AG09319 (cell line): ENCODE data around the gene MMS22L.

Experiments used
- DNase-seq: peaks from one replicate; pipeline ENCODE4 v3.0.0-alpha.2; 2010; ENCODE audit warnings: low read depth; ENCODE audit errors: extremely low read depth
- CTCF ChIP-seq: IDR thresholded peaks from 2 replicates; pipeline ENCODE4 v1.5.1; 2011; ENCODE audit warnings: low read depth, mild to moderate bottlenecking, inconsistent platforms, low read length, moderate library complexity

MMS22L gene

GRCh38 chr6:97240222-97240621, 42.8 kb downstream of the MMS22L start:
- TF ChIP-seq CTCF = no peak
- no peak for DNase-seq

GRCh38 chr6:97231911-97232310, 51.1 kb downstream of the MMS22L start:
- DNase-seq = no peak
- TF ChIP-seq CTCF = no peak

- no peak for DNase-seq
- no peak for TF ChIP-seq CTCF
Measured at GRCh38 chr6:97222903-97223302, 60.1 kb downstream of the MMS22L start.

GRCh38 chr6:97218912-97219311, 64.1 kb downstream of the MMS22L start:
- TF ChIP-seq CTCF = no peak
- DNase-seq = no peak

- peak; percentile 24 for DNase-seq
- TF ChIP-seq CTCF = peak; percentile 70
Measured at GRCh38 chr6:97215157-97215769, 67.8 kb downstream of the MMS22L start.

- no peak for DNase-seq
- no peak for TF ChIP-seq CTCF
Measured at GRCh38 chr6:97214671-97215070, 68.3 kb downstream of the MMS22L start.

GRCh38 chr6:97207383-97207782, 75.6 kb downstream of the MMS22L start:
- no peak for DNase-seq
- TF ChIP-seq CTCF = no peak
